ENCODE data around the gene GRAMD4.

DNA sequence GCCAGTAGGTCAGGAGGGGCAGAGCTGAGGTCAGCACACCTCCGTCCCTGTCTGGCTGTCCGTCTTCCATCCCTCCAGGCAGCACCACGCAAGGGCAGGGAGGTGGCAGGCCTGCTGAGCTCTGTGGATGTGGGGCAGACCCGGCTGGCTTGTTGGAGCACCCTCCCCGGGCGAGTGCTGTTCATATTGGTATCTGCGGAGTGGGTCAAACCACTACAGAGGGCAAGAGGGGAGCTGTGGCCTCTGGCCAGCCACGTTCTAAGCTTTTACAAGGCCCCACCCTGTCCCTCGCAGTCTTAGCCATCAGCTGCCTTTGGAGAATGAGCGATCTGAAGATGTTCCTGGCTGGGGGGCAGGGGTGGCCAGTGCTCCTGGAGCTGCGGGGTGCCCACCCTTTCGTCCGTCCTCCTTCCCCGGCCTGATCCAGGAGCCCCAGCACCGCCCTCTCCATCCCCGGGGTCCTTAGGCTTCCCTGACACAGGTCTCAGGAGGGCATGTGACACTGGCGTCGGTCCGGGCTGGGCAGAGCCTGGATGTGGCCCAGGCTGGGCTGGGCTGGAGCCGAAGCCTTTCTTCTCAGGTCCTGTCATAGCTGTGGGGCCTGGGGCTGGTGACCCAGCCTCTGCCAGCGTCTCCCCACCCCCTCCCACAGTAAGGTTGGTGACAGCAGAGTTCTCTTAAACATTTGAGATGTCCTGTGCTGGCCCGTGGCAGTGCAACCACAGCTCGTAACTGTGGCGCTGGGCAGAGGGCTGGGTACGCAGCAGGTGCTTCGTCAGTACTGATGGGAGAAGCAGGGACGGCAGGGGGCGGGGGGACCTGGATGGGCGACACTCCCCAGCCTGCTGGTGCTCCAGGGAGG lies 31.7 kb upstream of the GRAMD4 start:
- TF ChIP-seq EZH2 (IDR thresholded peaks at IDR 0.05; ENCODE audit: borderline replicate concordance, low read length): no peak
- TF ChIP-seq, protein P1, sequence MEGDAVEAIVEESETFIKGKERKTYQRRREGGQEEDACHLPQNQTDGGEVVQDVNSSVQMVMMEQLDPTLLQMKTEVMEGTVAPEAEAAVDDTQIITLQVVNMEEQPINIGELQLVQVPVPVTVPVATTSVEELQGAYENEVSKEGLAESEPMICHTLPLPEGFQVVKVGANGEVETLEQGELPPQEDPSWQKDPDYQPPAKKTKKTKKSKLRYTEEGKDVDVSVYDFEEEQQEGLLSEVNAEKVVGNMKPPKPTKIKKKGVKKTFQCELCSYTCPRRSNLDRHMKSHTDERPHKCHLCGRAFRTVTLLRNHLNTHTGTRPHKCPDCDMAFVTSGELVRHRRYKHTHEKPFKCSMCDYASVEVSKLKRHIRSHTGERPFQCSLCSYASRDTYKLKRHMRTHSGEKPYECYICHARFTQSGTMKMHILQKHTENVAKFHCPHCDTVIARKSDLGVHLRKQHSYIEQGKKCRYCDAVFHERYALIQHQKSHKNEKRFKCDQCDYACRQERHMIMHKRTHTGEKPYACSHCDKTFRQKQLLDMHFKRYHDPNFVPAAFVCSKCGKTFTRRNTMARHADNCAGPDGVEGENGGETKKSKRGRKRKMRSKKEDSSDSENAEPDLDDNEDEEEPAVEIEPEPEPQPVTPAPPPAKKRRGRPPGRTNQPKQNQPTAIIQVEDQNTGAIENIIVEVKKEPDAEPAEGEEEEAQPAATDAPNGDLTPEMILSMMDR (IDR thresholded peaks at IDR 0.05; ENCODE audit: low read length): no peak

Measured in OCI-LY1 (cell line).